ENCODE data around the gene HOXA11. TPM values are rescaled to one million over a fixed set of nuclear protein-coding genes. Genes with fewer than 3 reads are reported as not detected.

HOXA11 gene
- total and polyA plus RNA-seq, 10 of the 15 experiments (the other 5 are each of a cell fraction or from before 2014, with no cell fraction given): not detected

DNA sequence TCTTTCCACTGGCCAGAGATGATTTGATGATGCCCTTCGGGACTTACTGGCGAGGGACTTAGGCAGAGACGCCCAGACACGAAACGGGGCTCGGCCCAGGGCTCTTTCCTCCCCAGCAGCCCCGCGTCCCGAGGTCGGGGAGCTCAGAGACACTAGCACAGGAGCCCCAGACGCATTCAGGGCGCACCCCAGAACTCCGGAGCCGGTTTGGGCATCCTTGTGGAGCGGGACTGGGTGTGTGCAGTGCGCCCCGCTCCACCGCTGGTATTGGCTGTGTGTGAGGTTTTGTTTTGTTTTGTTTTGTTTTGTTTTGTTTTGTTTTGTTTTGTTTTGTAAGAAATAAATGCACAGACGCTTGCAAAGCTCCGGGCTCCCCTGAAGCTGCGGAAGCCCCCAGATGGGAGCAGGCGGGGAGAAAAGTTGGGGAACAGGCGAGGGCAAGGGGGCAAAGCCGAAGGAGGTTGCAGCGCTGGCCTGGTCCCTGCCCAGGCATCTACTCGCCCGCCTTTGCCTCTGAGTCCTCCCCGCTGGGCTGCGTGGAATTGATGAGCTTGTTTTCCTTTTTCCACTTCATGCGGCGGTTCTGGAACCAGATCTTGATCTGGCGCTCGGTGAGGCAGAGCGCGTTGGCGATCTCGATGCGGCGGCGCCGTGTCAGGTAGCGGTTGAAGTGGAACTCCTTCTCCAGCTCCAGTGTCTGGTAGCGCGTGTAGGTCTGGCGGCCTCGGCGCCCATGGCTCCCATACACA, 39.7 kb downstream of the HOXA11 start:
- Histone ChIP-seq H3K4me2 (ENCODE audit: control insufficient read depth, insufficient read depth) (no peak overlapping the region), H4K20me1 (ENCODE audit: control insufficient read depth, insufficient read depth) (no peaks in the 10 kb centered on the region), H2AFZ (ENCODE audit: control insufficient read depth, low read depth, low read length) (no peak overlapping the region), H3K4me1 (ENCODE audit: control insufficient read depth, insufficient read depth, low read length) (no peaks in the 10 kb centered on the region), H3K4me3 (no peak overlapping the region), H3K27me3 (replicated peaks in 1 of 2; ENCODE audit: control insufficient read depth in 2 of 2, insufficient read depth in 2 of 2, low read length in 1 of 2) (peaks cover 8 to 22% of the 10 kb centered on the region in 2 experiments), H3K9ac (ENCODE audit: control insufficient read depth, insufficient read depth, low read length) (no peak overlapping the region), H3K27ac (ENCODE audit: control insufficient read depth, insufficient read depth) (no peak overlapping the region), H3K36me3 (ENCODE audit: control insufficient read depth in 2 of 2, insufficient read depth in 2 of 2, low read length in 1 of 2) (no peaks in the 10 kb centered on the region), H3K9me3 (replicated peaks; ENCODE audit: control insufficient read depth, insufficient read depth, low read length) (no peaks in the 10 kb centered on the region; the same call in 2 of the 3 replicates), H3K79me2 (ENCODE audit: control insufficient read depth, insufficient read depth, low read length) (no peaks in the 10 kb centered on the region)
- ChIA-PET CTCF (interaction anchor here (0.8 kb wide), 1 partner anchor 465 kb away, joined by 3 read pairs; no protein-coding TSS in a partner anchor), SMC1A (ENCODE audit: uncharacterized antibody, unreplicated experiment) (no interaction called here), POLR2A (no interaction called here), RAD21 (ENCODE audit: unreplicated experiment) (interaction anchor here (0.5 kb wide), 1 partner anchor 78 kb away, joined by 3 read pairs; no protein-coding TSS in a partner anchor)
- FAIRE-seq (no peak), DNase-seq (ENCODE audit: low read depth, low spot score) (no peak), ATAC-seq (no peak)
- intact Hi-C loops (cut with micrococcal nuclease; ENCODE audit: unreplicated experiment) (no loop called here), in situ Hi-C loops (cut with MboI) (no loop called here)
- TF ChIP-seq SP1 (IDR thresholded peaks at IDR 0.05; ENCODE audit: low read depth, low read length) (no peak), ZZZ3 (IDR thresholded peaks at IDR 0.05; ENCODE audit: control insufficient read depth, insufficient read length, low read depth) (no peak), NFYB (IDR thresholded peaks at IDR 0.05; ENCODE audit: insufficient read depth, low read depth, low read length) (no peak), RAD51 (IDR thresholded peaks at IDR 0.05) (no peak), IRF4 (IDR thresholded peaks at IDR 0.05; ENCODE audit: low read depth, low read length) (no peak), LARP7 (IDR thresholded peaks at IDR 0.05) (no peak), BACH1 (IDR thresholded peaks at IDR 0.05; ENCODE audit: borderline replicate concordance) (no peak)
- TF ChIP-seq, protein P1, sequence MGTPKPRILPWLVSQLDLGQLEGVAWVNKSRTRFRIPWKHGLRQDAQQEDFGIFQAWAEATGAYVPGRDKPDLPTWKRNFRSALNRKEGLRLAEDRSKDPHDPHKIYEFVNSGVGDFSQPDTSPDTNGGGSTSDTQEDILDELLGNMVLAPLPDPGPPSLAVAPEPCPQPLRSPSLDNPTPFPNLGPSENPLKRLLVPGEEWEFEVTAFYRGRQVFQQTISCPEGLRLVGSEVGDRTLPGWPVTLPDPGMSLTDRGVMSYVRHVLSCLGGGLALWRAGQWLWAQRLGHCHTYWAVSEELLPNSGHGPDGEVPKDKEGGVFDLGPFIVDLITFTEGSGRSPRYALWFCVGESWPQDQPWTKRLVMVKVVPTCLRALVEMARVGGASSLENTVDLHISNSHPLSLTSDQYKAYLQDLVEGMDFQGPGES (IDR thresholded peaks at IDR 0.05): no peak
- TF ChIP-seq, protein P2, sequence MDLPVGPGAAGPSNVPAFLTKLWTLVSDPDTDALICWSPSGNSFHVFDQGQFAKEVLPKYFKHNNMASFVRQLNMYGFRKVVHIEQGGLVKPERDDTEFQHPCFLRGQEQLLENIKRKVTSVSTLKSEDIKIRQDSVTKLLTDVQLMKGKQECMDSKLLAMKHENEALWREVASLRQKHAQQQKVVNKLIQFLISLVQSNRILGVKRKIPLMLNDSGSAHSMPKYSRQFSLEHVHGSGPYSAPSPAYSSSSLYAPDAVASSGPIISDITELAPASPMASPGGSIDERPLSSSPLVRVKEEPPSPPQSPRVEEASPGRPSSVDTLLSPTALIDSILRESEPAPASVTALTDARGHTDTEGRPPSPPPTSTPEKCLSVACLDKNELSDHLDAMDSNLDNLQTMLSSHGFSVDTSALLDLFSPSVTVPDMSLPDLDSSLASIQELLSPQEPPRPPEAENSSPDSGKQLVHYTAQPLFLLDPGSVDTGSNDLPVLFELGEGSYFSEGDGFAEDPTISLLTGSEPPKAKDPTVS (IDR thresholded peaks at IDR 0.05; ENCODE audit: low read depth, low read length): no peak
- WGBS (ENCODE audit: insufficient coverage, insufficient replicate concordance, low lambda C conversion rate, missing lambda C conversion rate): 87% methylated on average over 47 of the region's 47 CpGs
- BruUV-seq (replicated peaks): no TSS peak
